ENCODE measurements around the gene WNT7B. TPM values are rescaled to one million over a fixed set of nuclear protein-coding genes. Genes with fewer than 3 reads are reported as not detected.

WNT7B gene
- total and polyA plus RNA-seq, 2 of the 8 experiments (the other 6 are each of a cell fraction or from before 2014, with no cell fraction given), result 0.14 to 0.24 TPM

DNA sequence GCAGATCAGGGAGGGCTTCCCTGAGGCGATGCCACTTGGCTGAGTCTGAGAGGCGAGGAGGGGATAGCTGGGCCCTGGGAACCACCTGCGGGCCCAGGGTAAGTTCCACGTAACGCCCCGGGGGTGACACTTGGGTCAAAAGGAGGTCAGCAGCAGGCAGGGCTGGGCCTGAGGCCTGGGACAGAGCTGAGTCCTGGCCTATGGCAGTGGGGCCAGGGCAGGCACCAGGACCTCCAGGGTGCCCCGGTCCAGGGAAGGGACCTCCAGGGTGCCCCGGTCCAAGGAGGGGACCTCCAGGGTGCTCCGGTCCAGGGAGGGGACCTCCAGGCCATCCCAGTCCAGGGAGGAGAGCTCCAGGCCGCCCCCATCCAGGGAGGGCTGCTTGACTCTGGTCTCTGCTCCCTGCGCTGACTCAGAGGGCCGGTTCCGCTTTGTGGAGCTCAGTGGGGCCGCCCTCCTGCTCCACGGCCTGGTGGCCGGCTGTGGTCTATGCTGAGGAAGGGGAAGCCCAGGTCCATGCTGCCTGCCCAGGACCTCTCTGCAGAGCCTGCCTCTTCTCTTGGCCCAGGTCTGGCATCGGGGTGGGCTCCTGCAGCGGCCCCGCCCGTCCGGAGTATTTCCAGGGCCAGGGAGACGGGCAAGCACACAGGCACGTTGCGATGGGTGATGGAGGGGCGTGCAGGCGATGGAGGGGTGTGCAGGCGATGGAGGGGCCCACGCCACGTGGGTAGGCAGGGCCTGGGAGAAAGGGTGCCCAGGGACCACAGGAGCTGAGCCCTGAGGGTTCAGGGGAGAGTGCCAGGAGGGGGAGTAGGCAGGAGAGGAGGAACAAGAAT is 19.5 kb upstream of the WNT7B start:
- WGBS, 2 experiments (ENCODE audit: extremely low coverage in 1 of 2, insufficient coverage in 1 of 2, insufficient read length in 1 of 2, insufficient replicate concordance in 2 of 2, low coverage in 1 of 2, low lambda C conversion rate in 2 of 2, missing lambda C conversion rate in 1 of 2), result 92% methylated on average over 28 of the region's 29 CpGs; no CpG with 5 or more reads in 1 of the 2 experiments
- no peak for FAIRE-seq
- H2AFZ ChIP-seq (ENCODE audit: low read length), result no peak overlapping the region
- TF ChIP-seq FOSL1 (IDR thresholded peaks at IDR 0.05; ENCODE audit: insufficient read depth, low read depth, low read length) (no peak), KDM5A (IDR thresholded peaks at IDR 0.05; ENCODE audit: low read length) (no peak), SP4 (IDR thresholded peaks at IDR 0.05; ENCODE audit: low read length) (no peak), POLR2A (IDR thresholded peaks at IDR 0.05; ENCODE audit: control extremely low read depth in 1 of 2, low read depth in 2 of 2, low read length in 2 of 2) (no peak), SRF (IDR thresholded peaks at IDR 0.05; ENCODE audit: low read depth, low read length) (no peak), TEAD4 (IDR thresholded peaks at IDR 0.05; ENCODE audit: low read depth, low read length) (no peak), KDM1A (IDR thresholded peaks at IDR 0.05; ENCODE audit: borderline replicate concordance, low read length) (no peak)
- TF ChIP-seq, protein P1, sequence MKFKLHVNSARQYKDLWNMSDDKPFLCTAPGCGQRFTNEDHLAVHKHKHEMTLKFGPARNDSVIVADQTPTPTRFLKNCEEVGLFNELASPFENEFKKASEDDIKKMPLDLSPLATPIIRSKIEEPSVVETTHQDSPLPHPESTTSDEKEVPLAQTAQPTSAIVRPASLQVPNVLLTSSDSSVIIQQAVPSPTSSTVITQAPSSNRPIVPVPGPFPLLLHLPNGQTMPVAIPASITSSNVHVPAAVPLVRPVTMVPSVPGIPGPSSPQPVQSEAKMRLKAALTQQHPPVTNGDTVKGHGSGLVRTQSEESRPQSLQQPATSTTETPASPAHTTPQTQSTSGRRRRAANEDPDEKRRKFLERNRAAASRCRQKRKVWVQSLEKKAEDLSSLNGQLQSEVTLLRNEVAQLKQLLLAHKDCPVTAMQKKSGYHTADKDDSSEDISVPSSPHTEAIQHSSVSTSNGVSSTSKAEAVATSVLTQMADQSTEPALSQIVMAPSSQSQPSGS (IDR thresholded peaks at IDR 0.05; ENCODE audit: low read length), result no peak
- TF ChIP-seq, protein P2, sequence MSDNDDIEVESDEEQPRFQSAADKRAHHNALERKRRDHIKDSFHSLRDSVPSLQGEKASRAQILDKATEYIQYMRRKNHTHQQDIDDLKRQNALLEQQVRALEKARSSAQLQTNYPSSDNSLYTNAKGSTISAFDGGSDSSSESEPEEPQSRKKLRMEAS (IDR thresholded peaks at IDR 0.05), result no peak
- TF ChIP-seq, protein P3, sequence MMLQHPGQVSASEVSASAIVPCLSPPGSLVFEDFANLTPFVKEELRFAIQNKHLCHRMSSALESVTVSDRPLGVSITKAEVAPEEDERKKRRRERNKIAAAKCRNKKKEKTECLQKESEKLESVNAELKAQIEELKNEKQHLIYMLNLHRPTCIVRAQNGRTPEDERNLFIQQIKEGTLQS (IDR thresholded peaks at IDR 0.05; ENCODE audit: insufficient read depth, low read depth, low read length), result no peak

More for the DNA sequence above, 19.5 kb upstream of the WNT7B start:
- no peak overlapping the region for H3K18ac ChIP-seq (ENCODE audit: extremely low read depth, low read length)
- no peaks in the 10 kb centered on the region; a peak in 2 of 7 replicates for H3K27me3 ChIP-seq (replicated peaks in 1 of 4; ENCODE audit: control insufficient read depth in 3 of 4, extremely low read depth in 1 of 4, insufficient read depth in 3 of 4, low read length in 3 of 4)
- H3K9ac ChIP-seq (replicated peaks in 1 of 4; ENCODE audit: extremely low read depth in 1 of 4, low read depth in 3 of 4, low read length in 3 of 4), result no peak overlapping the region
- no peak overlapping the region for H3K56ac ChIP-seq (replicated peaks; ENCODE audit: insufficient read length, low read depth, low read length)
- POLR2A ChIA-PET (ENCODE audit: partially characterized antibody), result interaction anchor here (1.0 to 1.5 kb wide), 2 partner anchors 17 to 120 kb away, joined by 4 read pairs; no protein-coding TSS in a partner anchor
- H3K4me2 ChIP-seq (ENCODE audit: insufficient read depth in 1 of 2, low read depth in 2 of 2, low read length in 2 of 2), result no peak overlapping the region
- H3K9me3 ChIP-seq (ENCODE audit: insufficient read depth in 2 of 2, low read depth in 1 of 2, low read length in 1 of 2), result no peaks in the 10 kb centered on the region
- H4K5ac ChIP-seq (ENCODE audit: insufficient read length, low read depth, low read length), result no peak overlapping the region
- no peak overlapping the region for H2BK120ac ChIP-seq (replicated peaks; ENCODE audit: low read depth, low read length)
- 0 out of 2 replicates have a peak overlapping the region, but pooled peaks have one; percentile 50 for H2BK12ac ChIP-seq (ENCODE audit: low read depth, low read length)
- CTCF ChIA-PET (ENCODE audit: partially characterized antibody), result interaction anchor here (0.6 to 6.7 kb wide), 27 partner anchors 9 to 330 kb away, joined by 3 to 111 read pairs (median 4); no protein-coding TSS in a partner anchor
- H2BK20ac ChIP-seq (ENCODE audit: low read length), result no peak overlapping the region
- no peak for DNase-seq (ENCODE audit: low read depth in 1 of 2, low spot score in 2 of 2)
- H3K4ac ChIP-seq (replicated peaks; ENCODE audit: insufficient read length, low read depth, low read length), result no peak overlapping the region
- H3K4me1 ChIP-seq (replicated peaks in 1 of 4; ENCODE audit: control insufficient read depth in 3 of 4, insufficient read depth in 4 of 4, low read length in 3 of 4), result peaks cover 0 to 3% (median 0%) of the 10 kb centered on the region in 4 experiments; a peak in 2 of 7 replicates
- H2BK15ac ChIP-seq (ENCODE audit: low read length), result no peak overlapping the region
- H4K91ac ChIP-seq (replicated peaks; ENCODE audit: insufficient read length, low read length), result peak overlapping the region; percentile 96
- peak overlapping the region; percentile 14 for H4K8ac ChIP-seq (ENCODE audit: extremely low read depth, insufficient read depth, low read length)
- H2BK5ac ChIP-seq (ENCODE audit: low read depth, low read length), result no peak overlapping the region
- no peak overlapping the region for H3K14ac ChIP-seq (ENCODE audit: insufficient read length)
- no peaks in the 10 kb centered on the region for H3K36me3 ChIP-seq (ENCODE audit: control insufficient read depth in 2 of 4, insufficient read depth in 4 of 4, low read length in 3 of 4)
- no peak overlapping the region for H3K4me3 ChIP-seq (ENCODE audit: extremely low read depth in 1 of 4, insufficient read depth in 2 of 4, low read depth in 3 of 4, low read length in 4 of 4)
- H3K23me2 ChIP-seq (ENCODE audit: low read depth, low read length), result peaks cover 11% of the 10 kb centered on the region; the same call in 1 of the 2 replicates
- no peaks in the 10 kb centered on the region for H3K79me1 ChIP-seq (ENCODE audit: low read depth, low read length)
- H3K27ac ChIP-seq (ENCODE audit: low read depth, low read length), result no peak overlapping the region
- no peak overlapping the region for H3K23ac ChIP-seq (ENCODE audit: insufficient read length)
- peaks cover 0 to 10% of the 10 kb centered on the region in 2 experiments for H4K20me1 ChIP-seq (replicated peaks in 1 of 2; ENCODE audit: control insufficient read depth in 1 of 2, insufficient read depth in 2 of 2, low read length in 2 of 2)
- no peak overlapping the region for H2AK5ac ChIP-seq (ENCODE audit: low read depth, low read length)
- H3K79me2 ChIP-seq (ENCODE audit: control insufficient read depth in 1 of 2, insufficient read depth in 2 of 2, low read length in 2 of 2), result no peaks in the 10 kb centered on the region
